ENCODE results near the gene NCK1.

Gene NCK1

DNA sequence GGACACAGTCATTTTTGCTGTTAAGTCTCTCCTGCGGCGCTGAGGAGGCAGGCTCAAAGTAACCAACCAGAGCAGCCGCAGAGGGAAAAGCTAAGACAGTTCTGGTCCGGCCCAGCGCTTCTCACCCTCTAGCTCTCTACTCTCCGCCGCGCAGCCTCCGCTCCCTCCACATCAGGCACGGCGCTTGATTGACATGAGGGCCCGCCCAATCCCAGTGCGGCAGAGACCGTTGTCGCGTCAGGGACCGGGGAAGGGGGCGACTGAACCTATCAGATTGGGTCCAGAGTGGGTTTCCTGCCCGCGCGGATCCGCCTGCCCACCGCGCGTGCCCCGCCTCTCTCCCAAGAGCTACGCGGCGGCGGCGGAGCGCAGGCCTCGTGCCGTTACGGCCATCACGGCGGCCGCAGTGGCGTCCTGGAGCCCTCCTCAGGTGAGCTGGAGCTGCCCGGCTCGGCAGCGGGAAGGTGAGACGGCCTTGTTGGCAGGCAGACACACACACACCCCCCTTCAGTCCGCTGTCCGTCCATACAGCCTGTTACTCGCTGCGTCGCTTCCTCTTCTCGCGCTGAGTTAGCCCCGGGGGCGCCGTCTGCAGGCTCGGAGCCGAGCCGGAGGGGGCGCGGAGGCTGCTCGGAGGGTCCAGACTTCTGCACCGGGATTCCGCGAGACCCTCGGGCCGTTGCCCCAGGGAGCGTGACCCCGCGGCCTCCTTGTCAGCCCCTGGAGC, at the start of gene NCK1:
TSS of gene NCK1 (plus strand) at position 319 of the 727 bp plus-strand sequence. CDS start 65,794 bp downstream, outside the sequence.
- peak; percentile 93 for DNase-seq (ENCODE audit: low spot score)

DNA sequence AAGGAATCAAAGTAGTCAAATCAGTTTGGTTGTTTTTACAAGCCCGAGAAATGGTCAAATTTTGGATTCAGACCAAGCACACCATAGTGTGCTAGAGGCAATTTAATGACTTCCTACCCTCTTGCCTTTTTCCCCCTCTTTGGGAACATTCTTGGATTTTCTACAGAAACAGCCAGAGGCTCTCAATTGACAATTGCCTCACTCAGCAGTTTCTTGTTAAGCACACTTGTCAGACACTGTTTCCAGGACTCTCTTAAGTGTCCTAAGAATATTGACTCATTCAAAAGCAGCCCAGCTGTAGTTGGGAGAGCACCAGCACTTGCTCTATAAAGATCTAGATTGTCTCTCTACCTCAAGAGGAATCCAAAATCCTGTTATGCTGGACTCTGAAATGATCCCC, 44.6 kb upstream of the NCK1 start:
- no peak for DNase-seq (ENCODE audit: low spot score)

DNA sequence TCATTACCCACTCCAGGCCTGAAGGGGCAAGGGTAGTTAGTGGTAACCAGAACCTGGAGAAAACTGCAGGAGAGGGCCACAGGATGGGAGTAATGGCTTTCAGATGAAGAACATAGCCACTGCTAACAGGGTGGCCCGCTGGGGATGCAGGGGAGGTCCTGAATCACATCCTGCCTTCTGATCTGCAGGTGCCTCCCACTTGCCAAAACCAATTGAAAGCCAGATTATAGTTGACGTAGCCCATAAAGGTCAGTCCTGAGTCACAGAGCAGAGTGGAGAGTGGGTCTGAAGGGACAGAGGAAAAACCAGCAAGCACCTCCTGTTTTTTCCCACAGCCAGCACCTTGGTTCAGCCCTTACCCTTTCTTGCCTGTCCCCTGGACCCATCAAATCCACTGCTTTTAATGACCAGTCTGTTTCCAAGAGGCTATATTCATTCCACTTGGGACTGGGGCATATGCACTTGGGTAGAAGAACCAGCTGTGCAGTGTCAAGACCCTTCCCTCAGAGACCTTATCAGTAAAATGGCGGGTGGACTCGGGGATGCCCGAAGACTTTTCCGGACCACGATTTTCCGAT, 43.7 kb upstream of the NCK1 start:
- no peak for DNase-seq (ENCODE audit: low spot score)

DNA sequence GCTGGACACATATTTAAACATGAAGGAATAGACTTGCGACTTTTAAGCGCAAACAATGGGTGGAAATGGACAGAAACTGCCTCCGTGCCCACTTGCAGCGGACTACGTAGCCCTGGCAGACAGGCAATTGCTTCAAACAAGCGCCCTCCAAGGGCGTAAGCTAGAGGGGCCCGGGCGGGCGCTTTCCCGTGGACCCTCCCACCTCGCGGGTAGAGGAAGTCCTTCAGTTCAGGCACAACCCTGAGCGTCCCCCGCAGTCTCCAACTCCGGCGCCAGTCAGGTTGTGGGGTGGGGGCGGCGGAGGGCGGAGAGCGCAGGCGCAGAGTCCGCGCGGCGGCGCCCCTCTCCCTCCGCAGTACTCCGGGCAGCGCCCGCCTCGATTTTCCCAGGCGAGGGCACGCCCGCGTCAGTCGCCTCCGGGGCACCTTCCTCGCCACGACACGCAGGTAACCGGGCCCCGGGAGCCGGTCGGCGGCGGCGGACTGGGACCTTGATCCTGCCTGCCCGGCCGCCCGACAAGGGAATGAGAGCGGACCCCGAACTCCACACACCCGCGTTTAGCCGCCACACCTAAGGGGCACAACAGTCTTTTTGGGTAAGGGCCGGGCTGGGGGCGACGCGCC, 43.1 kb upstream of the NCK1 start, which contains the start of gene SLC35G2:
TSS of gene SLC35G2 (plus strand) at position 358 of the 623 bp plus-strand sequence. CDS start 35,335 bp downstream, outside the sequence.
- no peak for DNase-seq (ENCODE audit: low spot score)

DNA sequence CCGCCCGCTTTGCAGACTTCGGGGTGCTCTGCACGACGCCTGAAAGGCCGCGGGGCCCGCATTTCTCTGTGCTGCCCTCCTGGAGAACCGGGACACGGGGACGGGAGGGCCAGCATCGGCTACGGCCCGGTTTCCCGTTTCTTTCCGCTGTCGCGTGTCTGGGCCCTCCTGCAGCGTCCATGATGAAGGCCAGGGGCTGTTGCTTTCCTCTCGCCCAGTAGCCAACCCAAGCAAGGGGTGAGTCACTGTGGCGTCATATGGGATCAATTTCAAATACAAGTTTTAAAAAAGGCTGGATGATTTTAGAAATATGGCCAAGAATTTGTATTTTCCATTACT, 42.6 kb upstream of the NCK1 start:
- no peak for DNase-seq (ENCODE audit: low spot score)

DNA sequence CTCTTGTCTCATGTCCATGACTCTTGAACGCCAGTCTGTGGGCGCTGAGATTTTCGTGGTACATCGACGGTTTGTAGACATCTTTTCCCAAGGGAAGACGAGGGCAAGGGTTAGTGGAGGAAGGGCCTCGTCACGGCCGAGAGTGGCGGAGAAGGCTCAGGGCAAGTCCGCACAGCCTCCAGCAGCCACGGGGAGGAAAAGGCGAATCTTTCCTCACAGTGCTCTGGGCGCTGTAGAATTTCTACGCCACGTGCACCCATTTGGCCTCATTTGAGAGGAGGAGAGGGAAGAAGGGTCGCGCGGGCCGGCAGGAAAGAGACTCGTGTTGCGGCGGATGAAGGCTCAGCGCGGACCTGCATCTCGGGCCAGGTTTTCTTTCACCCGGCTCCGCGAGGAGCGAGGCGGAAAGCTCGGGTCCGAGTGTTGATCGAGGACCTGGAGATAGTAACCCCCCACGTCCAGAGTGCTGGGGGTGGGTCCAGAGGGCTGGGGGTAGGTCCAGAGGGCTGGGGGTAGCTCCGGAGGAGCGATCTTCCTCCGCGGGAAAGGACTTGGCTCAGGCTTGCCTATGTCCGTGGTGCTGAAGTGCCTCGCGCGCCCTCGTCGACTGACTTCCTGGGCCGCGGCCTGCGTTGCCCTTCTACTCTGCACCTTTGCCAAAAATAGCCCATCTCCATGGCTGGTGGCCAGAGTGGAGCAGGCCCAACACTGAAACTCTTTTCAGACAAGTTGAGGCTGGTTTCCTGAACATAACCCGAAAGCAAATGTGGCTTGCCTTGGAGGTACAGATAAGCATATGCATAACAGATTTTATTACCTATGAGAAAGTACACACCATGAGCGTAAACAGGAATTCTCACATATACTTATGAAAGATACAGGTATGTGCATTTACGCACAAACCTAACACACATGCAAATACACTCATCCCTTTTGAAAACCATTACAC, 42.0 kb upstream of the NCK1 start:
- no peak for DNase-seq (ENCODE audit: low spot score)

DNA sequence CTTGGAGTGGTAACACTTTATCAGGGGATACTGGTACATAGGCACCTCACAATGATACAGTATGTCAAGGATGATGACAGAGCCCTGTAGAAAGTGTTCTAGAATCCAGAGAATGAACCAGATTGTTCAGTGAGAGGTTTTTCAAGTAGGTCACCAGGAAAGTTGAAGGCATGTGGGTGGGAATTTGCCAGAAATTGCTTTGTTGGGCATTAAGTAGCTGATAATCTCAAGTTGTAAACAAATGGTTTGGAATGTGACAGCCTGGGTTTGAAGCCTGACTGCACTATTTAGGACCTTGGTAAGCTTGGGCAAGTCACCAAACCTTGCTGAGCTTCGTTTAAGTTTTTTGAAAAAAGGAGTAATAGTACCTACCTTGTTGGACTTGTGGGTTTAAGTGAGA, 30.5 kb upstream of the NCK1 start:
- DNase-seq (ENCODE audit: low spot score) = no peak

DNA sequence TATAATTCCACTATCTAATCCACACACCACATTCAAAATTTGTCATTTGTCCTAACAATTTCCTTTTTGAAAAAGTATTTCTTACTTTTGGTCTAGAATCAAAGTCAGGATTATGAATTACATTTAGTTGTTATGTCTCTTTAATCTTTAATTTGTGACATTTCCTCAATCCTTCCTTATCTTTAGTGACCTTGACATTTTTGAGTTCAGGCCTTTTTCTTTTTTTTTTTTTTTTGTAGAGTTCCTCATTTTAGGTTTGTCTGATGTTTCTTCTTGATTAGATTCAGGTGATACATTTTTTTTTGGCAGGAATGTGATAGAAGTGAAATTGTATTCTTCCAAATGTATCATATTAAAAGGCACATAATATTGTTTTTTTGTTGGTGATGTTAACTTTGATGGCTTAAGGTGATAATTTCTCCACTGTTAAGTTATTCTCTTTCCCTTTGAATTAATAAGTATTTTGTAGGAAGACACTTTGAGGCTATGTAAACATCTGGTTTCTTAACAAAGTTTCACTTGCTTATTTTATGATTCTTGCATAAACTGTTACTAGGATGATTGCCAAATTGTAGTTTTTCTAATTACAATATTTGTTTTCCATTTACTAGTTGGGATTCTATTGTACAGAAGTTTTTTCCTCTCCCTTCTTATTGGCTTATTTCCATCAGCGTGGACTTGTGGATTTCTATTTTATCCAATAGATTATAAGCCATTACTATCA, 26.8 kb upstream of the NCK1 start:
- DNase-seq (ENCODE audit: low spot score) = no peak

DNA sequence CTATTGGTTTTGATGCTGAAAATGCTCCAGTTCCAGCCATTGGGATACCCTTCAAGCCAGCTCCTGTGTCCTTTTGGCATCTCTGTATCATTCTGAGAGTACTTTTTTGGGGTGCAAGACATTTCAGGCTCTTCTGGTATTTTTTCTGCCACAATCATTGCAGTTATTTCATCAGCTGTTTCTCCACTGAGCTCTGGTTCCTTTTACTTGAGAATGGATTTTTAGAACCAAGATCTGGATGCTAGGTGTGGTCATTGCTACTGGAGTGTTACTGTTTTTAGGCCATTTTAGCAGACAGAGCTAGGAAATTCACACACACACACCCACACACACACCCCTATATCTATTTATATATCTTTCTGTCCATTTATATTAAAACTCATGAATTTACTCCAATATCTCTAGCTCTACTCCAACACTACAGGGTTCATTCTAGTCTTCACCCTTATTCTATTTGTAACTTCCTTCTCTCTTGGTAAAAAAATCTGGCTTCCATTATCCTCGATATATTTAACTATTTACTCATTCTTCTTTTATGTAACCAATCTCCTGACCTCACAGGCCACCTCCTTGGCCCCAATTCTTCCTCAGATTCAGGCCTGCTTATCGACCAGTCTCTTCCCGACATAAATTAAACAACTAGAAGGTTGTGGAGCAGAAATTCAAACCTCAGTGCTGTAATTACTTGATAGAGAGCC, 26.0 kb upstream of the NCK1 start:
- no peak for DNase-seq (ENCODE audit: low spot score)

DNA sequence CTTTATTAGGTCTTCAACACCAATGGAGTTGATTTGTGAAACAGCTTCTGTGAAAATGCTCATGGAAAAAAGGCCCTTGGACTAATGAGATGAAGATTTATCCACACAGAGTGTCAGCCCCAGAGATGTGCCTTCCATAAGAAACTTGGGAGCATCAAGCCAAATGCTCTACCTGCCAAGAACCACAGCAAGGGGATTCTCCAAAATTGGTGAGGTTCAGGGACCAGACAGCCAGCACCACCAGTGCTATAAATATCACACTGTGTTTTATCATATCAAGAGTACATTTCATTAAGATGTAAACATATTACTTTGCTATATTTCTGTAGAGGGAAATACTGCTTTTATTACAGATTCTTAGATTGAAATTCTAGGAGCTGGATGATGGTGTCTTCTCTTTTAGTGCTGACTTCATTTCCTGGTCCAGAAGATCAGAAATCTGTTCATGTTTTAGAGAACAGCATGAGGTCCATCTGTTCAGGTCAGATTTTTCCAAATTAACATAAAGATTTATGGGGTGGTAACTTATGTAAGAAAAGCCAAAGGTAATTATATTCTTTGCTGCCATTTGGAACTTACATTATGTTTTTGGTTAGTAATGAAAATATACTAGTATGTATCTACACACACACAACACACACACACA, 25.4 kb upstream of the NCK1 start:
- DNase-seq (ENCODE audit: low spot score) = no peak

DNA sequence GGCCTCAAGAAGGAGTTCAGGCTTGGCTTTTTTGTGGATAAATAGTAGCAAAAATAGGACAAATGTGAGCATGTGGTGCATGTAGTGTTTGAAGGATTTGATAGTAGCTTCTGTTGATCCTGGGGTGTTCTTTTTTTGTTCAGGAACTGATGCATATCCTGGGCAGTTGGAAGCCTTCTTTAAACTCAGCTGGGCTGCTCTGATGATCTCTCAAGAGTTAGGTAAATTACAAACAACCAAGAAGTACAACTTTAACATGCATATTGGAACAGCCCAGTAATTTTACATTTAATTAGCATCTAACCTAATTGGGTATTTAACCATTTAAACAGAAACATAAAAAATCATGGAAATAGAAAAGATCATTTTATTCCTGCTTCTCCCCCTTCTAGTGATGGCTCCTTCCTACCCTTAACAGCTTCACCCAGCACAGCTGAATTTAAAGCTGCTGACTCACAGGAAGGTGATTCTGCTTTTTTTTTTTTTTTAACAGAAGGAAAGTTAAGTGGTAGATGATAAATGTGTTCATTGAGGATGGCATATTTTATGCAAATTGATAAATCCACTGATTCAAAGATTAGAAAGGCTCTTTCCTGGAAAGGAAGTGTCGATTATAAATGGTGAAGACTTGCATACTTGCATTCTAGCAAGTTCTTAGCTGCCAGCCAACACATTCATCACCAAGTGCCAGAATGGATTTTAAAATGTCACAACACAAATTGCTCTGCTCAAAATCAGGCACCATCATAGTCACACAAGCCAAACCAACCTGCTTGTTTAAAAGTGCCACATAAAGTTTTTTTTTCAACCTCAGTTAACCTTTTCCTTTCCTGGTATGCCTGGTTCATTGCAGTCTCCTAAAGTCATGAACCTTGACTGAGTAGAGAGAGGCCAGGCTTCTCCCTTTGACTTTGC, 23.1 kb upstream of the NCK1 start:
- DNase-seq (ENCODE audit: low spot score) = peak; percentile 19

DNA sequence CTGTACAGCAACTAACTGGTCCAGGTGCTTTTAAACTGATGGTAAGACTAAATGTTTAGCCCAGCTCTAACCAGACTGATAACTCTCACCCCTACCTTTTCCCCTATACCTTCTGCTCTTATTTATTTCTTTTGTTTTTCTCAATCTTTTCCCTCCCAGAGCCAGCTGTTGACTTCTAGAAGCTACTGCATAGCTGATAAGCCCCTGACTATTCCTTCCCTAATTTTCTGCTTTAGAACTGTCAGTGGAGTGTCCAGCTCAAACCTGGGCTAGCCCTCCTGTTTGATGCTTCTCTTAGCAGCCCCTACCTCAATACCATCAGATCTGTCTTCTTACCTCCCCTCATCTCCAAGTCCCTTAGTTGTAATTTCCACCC, 22.5 kb upstream of the NCK1 start:
- DNase-seq (ENCODE audit: low spot score) = no peak

DNA sequence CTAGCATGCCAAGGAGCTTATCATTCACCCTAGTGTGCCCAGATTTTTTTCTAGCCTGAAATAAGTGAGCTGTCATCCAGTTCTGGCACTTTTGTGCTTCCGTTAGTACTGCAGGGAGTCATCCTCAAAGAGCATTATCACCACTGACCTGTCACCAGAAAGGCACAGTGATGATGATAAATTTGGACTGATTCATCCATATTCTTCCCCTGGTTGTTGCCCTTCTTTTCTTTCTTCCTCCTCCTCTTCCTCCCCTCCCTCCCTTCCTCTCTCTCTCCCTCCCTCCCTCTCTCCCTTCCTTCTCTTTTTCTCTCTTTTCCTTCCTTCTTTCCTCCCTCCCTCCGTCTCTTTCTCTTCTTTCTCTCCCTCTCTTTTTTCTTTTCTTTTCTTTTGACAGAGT, 21.8 kb upstream of the NCK1 start:
- DNase-seq (ENCODE audit: low spot score) = no peak

DNA sequence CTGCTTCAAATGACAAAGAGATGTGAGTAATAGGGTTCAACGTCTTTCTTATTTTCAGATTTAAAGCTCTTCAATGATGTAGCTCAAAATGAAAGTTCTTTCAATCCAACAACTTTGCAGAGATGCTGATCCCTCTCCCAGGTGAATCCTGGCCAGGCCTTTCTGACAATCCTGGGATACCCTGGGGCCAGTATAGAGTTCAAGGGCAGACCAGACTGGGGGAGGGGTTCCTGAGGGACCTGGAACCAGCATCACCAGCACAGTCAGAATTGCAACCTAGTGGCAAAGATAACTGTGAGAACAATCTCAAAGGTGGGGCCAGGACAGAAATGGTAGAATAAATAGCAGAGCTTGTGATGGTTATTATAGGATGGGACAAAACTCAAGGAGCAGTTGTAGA, 19.7 kb upstream of the NCK1 start:
- no peak for DNase-seq (ENCODE audit: low spot score)

DNA sequence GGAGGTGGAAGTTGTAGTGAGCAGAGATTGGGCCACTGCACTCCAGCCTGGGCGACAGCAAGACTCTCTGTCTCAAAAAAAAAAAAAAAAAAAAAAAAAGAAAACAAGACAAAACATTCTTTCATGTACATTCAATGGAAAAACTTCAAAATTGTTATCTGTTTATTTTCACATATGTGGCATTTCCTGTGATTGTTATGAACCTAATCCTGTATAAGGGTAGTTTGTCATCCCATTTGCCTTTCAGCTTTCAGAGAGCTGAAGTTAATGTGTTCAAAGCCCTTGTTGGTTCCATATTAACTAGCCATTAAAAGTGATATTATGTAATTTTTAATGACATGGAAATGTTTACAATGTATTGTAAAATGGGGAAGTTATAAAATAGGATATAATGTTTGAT, 17.3 kb upstream of the NCK1 start:
- DNase-seq (ENCODE audit: low spot score) = no peak

DNA sequence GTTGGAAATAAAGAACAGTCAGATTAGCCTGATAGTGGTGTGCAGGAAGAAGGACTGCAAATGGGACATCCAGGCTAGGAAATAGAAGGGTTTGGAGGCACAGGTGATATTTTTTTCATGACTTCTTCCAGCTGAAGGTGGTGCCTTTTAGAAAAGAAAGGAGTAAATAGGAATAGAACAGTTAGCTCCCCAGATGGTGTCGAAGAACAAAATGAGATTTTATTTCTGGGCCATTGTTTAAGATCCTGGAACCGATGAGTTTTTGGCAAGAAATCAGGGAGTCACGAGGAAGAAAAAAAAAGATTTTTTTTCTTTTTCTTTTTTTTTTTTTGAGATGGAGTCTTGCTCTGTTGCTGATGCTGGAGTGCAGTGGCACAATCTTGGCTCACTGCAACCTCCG, 9.8 kb upstream of the NCK1 start:
- no peak for DNase-seq (ENCODE audit: low spot score)

DNA sequence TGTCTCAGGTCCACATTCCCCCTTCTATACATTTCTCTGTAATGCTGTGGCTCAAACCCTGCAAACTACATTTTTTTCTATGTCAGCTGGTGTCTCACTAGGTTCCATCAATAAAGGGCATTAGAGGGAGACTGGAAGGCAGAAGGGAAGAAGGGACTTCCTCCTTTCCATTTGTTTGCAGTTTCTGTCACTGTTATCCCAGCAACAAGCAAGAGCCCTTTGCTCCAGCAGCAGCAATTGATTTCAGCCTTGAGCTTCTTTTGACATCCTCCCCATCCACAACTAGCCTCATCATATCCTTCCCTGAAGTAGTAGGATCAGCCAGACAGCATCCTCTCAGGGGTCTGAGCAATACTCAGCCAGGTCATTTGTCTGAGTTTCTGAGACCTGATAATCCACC, 5.3 kb upstream of the NCK1 start:
- no peak for DNase-seq (ENCODE audit: low spot score)

DNA sequence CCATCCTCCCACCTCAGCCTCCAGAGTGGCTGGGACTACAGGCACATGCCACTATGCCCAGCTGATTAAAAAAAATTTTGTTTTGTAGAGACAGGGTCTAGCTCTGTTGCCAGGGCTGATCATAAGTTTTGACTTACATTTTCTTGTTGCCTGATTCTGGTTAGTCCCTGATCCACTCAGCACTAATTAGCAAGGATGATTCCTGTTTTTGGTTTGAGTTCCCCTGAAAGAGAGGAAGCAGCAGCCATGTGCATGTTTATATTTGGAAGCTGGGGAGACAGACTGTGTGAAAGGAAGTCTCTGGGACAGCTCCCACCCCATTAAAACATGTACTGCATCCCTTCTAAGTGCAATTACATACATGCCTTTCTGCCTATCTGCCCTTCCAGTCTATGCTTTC, 3.6 kb upstream of the NCK1 start:
- no peak for DNase-seq (ENCODE audit: low spot score)

DNA sequence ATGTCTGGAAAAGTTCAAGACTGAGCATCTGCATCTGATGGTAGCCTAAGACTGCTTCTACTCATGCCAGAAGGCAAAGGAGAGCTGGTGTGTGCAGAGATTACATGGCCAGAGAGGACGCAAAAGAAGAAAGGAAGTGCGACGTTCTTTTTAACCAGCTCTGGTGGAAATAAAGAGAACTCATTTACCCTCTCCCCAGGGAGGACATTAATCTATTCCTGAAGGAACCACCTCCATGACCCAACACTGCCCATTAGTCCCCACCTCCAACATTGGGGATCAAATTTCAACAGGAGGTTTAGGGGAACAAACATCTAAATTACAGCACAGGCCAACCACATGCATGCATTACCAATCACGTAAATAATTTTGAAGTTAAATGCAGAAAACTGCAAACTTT, 1.5 kb upstream of the NCK1 start:
- DNase-seq (ENCODE audit: low spot score) = no peak
